Activated CD4-positive, alpha-beta T cell treated with anti-CD3 and anti-CD28 coated beads, Interleukin-2, amount 10 ng/mL, durations not matched to agents 24 days and 14 days (primary cell): ENCODE results near the gene IRF9. TPM values are rescaled to one million over a fixed set of nuclear protein-coding genes. Genes with fewer than 3 reads are reported as not detected.

Source experiments
- DNase-seq: peaks from one replicate; pipeline ENCODE4 v3.0.0; 2022
- H3K27ac Mint-ChIP-seq: one replicate; pipeline ENCODE4 v1.8.0; 2022; ENCODE audit warnings: mild to moderate bottlenecking, mixed read lengths
- H3K27me3 Mint-ChIP-seq: one replicate; pipeline ENCODE4 v1.8.0; 2022; ENCODE audit warnings: mixed read lengths
- H3K36me3 Mint-ChIP-seq: one replicate; pipeline ENCODE4 v1.8.0; 2022; ENCODE audit warnings: low read depth, mild to moderate bottlenecking, mixed read lengths
- H3K4me1 Mint-ChIP-seq: one replicate; pipeline ENCODE4 v1.8.0; 2021; ENCODE audit warnings: mixed read lengths
- H3K4me3 Mint-ChIP-seq: one replicate; pipeline ENCODE4 v1.8.0; 2022; ENCODE audit warnings: mild to moderate bottlenecking, moderate library complexity, mixed read lengths
- H3K9me3 Mint-ChIP-seq: one replicate; pipeline ENCODE4 v1.8.0; 2021; ENCODE audit warnings: mixed read lengths
- intact Hi-C: fragments of 100-400 bp; cut with micrococcal nuclease; formaldehyde crosslinking; loops from one replicate; pipeline ENCODE4 v1.15.1; 2023
- total RNA-seq: library from RNA; stranded (reverse); gene quantifications from 2 replicates; pipeline ENCODE4 v1.2.3, GENCODE V29; 2022

IRF9 gene
- total RNA-seq, 1 donor from 2014 or later: 159 TPM

- Mint-ChIP-seq H3K36me3 (peaks cover 70% of the 10 kb centered on the region), H3K4me3 (no peak overlapping the region), H3K27me3 (no peaks in the 10 kb centered on the region), H3K9me3 (no peaks in the 10 kb centered on the region), H3K4me1 (peaks cover 5% of the 10 kb centered on the region), H3K27ac (no peak overlapping the region)
- intact Hi-C loops: no loop called here
- DNase-seq: peak; percentile 60
These were observed 20.5 kb downstream of the IRF9 start for GRCh38 chr14:24181371-24182077.

- H3K9me3 Mint-ChIP-seq: no peaks in the 10 kb centered on the region
- peak overlapping the region; percentile 52 for H3K27ac Mint-ChIP-seq
- H3K27me3 Mint-ChIP-seq: no peaks in the 10 kb centered on the region
- DNase-seq: no peak
- intact Hi-C loops: no loop called here
- peaks cover 9% of the 10 kb centered on the region for H3K4me1 Mint-ChIP-seq
- no peak overlapping the region for H3K4me3 Mint-ChIP-seq
- peaks cover 68% of the 10 kb centered on the region for H3K36me3 Mint-ChIP-seq
These were observed 21.2 kb downstream of the IRF9 start for GRCh38 chr14:24182110-24182882.

GRCh38 chr14:24183014-24183481 is 22.0 kb downstream of the IRF9 start:
- Mint-ChIP-seq H3K27me3 (no peaks in the 10 kb centered on the region), H3K36me3 (peaks cover 67% of the 10 kb centered on the region)

GRCh38 chr14:24184104-24184970 is 23.3 kb downstream of the IRF9 start:
- DNase-seq: peak; percentile 61
- Mint-ChIP-seq H3K27me3 (no peaks in the 10 kb centered on the region), H3K9me3 (no peaks in the 10 kb centered on the region), H3K36me3 (peaks cover 58% of the 10 kb centered on the region), H3K27ac (no peak overlapping the region), H3K4me3 (no peak overlapping the region), H3K4me1 (peaks cover 16% of the 10 kb centered on the region)
- intact Hi-C loops: no loop called here

More at GRCh38 chr14:24183014-24183481, 22.0 kb downstream of the IRF9 start:
- Mint-ChIP-seq H3K4me1 (peaks cover 15% of the 10 kb centered on the region), H3K9me3 (no peaks in the 10 kb centered on the region), H3K4me3 (no peak overlapping the region), H3K27ac (no peak overlapping the region)
- intact Hi-C loops: no loop called here
- no peak for DNase-seq

GRCh38 chr14:24185026-24185425 is 24.0 kb downstream of the IRF9 start:
- Mint-ChIP-seq H3K27ac (no peak overlapping the region), H3K4me1 (peaks cover 19% of the 10 kb centered on the region), H3K36me3 (peaks cover 57% of the 10 kb centered on the region), H3K27me3 (no peaks in the 10 kb centered on the region), H3K9me3 (no peaks in the 10 kb centered on the region), H3K4me3 (no peak overlapping the region)
- intact Hi-C loops: no loop called here
- no peak for DNase-seq

- Mint-ChIP-seq H3K4me1 (peaks cover 19% of the 10 kb centered on the region), H3K4me3 (no peak overlapping the region), H3K9me3 (no peaks in the 10 kb centered on the region), H3K27ac (no peak overlapping the region), H3K36me3 (peaks cover 56% of the 10 kb centered on the region), H3K27me3 (no peaks in the 10 kb centered on the region)
- intact Hi-C loops: no loop called here
- no peak for DNase-seq
These were observed 24.7 kb downstream of the IRF9 start for GRCh38 chr14:24185741-24186140.

GRCh38 chr14:24186831-24187538 is 25.9 kb downstream of the IRF9 start:
- Mint-ChIP-seq H3K27ac (peak overlapping the region; percentile 66), H3K4me3 (peak overlapping the region; percentile 92), H3K9me3 (no peaks in the 10 kb centered on the region), H3K36me3 (peaks cover 57% of the 10 kb centered on the region), H3K27me3 (no peaks in the 10 kb centered on the region), H3K4me1 (peaks cover 22% of the 10 kb centered on the region)
- intact Hi-C loops: no loop called here
- DNase-seq: peak; percentile 60

- intact Hi-C loops: no loop called here
- Mint-ChIP-seq H3K27ac (peak overlapping the region; percentile 93), H3K4me3 (peak overlapping the region; percentile 92)
These were observed 26.5 kb downstream of the IRF9 start for GRCh38 chr14:24187539-24187915.

GRCh38 chr14:24188251-24189058 is 27.4 kb downstream of the IRF9 start, which contains the start of gene IPO4:
Gene IPO4 (minus strand): TSS chr14:24188816. CDS start chr14:24188787, 29 bp downstream.
- peak; percentile 98 for DNase-seq
- Mint-ChIP-seq H3K9me3 (no peaks in the 10 kb centered on the region), H3K27me3 (no peaks in the 10 kb centered on the region), H3K36me3 (peaks cover 56% of the 10 kb centered on the region), H3K4me3 (peak within 1 kb of the TSS; percentile 92), H3K4me1 (peaks cover 33% of the 10 kb centered on the region), H3K27ac (peak within 1 kb of the TSS; percentile 93)
- intact Hi-C loops: loop anchor here (1.0 to 2.0 kb wide), 4 partner anchors 27 to 54 kb away; partner anchors contain the start of genes GMPR2, IRF9, NEDD8 and PSME2

More at GRCh38 chr14:24187539-24187915, 26.5 kb downstream of the IRF9 start:
- Mint-ChIP-seq H3K9me3 (no peaks in the 10 kb centered on the region), H3K27me3 (no peaks in the 10 kb centered on the region), H3K4me1 (peaks cover 27% of the 10 kb centered on the region), H3K36me3 (peaks cover 57% of the 10 kb centered on the region)
- DNase-seq: no peak

GRCh38 chr14:24189059-24189375 is 28.0 kb downstream of the IRF9 start:
- Mint-ChIP-seq H3K4me1 (peaks cover 34% of the 10 kb centered on the region), H3K36me3 (peaks cover 54% of the 10 kb centered on the region), H3K27ac (peak overlapping the region; percentile 93), H3K4me3 (peak overlapping the region; percentile 92), H3K27me3 (no peaks in the 10 kb centered on the region), H3K9me3 (no peaks in the 10 kb centered on the region)
- no peak for DNase-seq
- intact Hi-C loops: loop anchor here (2.0 kb wide), 1 partner anchor 42 kb away; the partner anchor contains the start of genes PSME2 and RNF31

- Mint-ChIP-seq H3K4me1 (peaks cover 39% of the 10 kb centered on the region), H3K9me3 (no peaks in the 10 kb centered on the region), H3K27ac (peak overlapping the region; percentile 93), H3K4me3 (peak overlapping the region; percentile 92), H3K27me3 (no peaks in the 10 kb centered on the region), H3K36me3 (peaks cover 56% of the 10 kb centered on the region)
- intact Hi-C loops: loop anchor here (2.0 kb wide), 1 partner anchor 43 kb away; the partner anchor contains the start of genes PSME2 and RNF31
- peak; percentile 61 for DNase-seq
These were observed 28.4 kb downstream of the IRF9 start for GRCh38 chr14:24189460-24189859.

GRCh38 chr14:24190416-24190815 is 29.4 kb downstream of the IRF9 start:
- intact Hi-C loops: no loop called here
- DNase-seq: no peak
- Mint-ChIP-seq H3K9me3 (no peaks in the 10 kb centered on the region), H3K27me3 (no peaks in the 10 kb centered on the region), H3K27ac (no peak overlapping the region), H3K4me3 (no peak overlapping the region), H3K36me3 (peaks cover 55% of the 10 kb centered on the region), H3K4me1 (peaks cover 45% of the 10 kb centered on the region)
